ENCODE results near the gene AMIGO1. TPM values are rescaled to one million over a fixed set of nuclear protein-coding genes. Genes with fewer than 3 reads are reported as not detected.
"Not testable (repeated sequence)": the region's sequence is repeated elsewhere in the genome, so short reads cannot be mapped to it uniquely, and the experiment has no call there.

The AMIGO1 gene
- total RNA-seq, 1 donor from 2014 or later, result 1.7 TPM

- no peak for DNase-seq
Measured at GRCh38 chr1:109482791-109483671, 26.5 kb downstream of the AMIGO1 start.

- DNase-seq, result no peak
Measured at GRCh38 chr1:109482242-109482641, 27.3 kb downstream of the AMIGO1 start.

GRCh38 chr1:109481646-109482045, 27.9 kb downstream of the AMIGO1 start:
- no peak for DNase-seq

- DNase-seq, result no peak
Measured at GRCh38 chr1:109479901-109480300, 29.6 kb downstream of the AMIGO1 start.

GRCh38 chr1:109479311-109479710, 30.2 kb downstream of the AMIGO1 start:
- no peak for DNase-seq

GRCh38 chr1:109478806-109479205, 30.7 kb downstream of the AMIGO1 start:
- no peak for DNase-seq

- no peak for DNase-seq
Measured at GRCh38 chr1:109477821-109478220, 31.7 kb downstream of the AMIGO1 start.

- no peak for DNase-seq
Measured at GRCh38 chr1:109476825-109477224, 32.7 kb downstream of the AMIGO1 start.

GRCh38 chr1:109475261-109475660, 34.3 kb downstream of the AMIGO1 start:
- no peak for DNase-seq

- DNase-seq, result no peak
Measured at GRCh38 chr1:109474697-109475096, 34.8 kb downstream of the AMIGO1 start.

- DNase-seq, result not testable (repeated sequence)
Measured at GRCh38 chr1:109473284-109474057, 36.1 kb downstream of the AMIGO1 start.

- DNase-seq, result no peak
Measured at GRCh38 chr1:109472779-109473178, 36.7 kb downstream of the AMIGO1 start.

GRCh38 chr1:109470245-109470644, 39.3 kb downstream of the AMIGO1 start:
- DNase-seq, result no peak

GRCh38 chr1:109468903-109469302, 40.6 kb downstream of the AMIGO1 start:
- no peak for DNase-seq

- DNase-seq, result no peak
Measured at GRCh38 chr1:109468061-109468460, 41.5 kb downstream of the AMIGO1 start.

GRCh38 chr1:109467301-109467777, 42.2 kb downstream of the AMIGO1 start:
- no peak for DNase-seq

GRCh38 chr1:109466452-109467300, 42.9 kb downstream of the AMIGO1 start, which contains the start of gene SYPL2:
Gene SYPL2, plus strand, starts transcription at chr1:109466546. Its CDS starts 298 bp downstream, at chr1:109466844.
- peak; percentile 15 for DNase-seq

- no peak for DNase-seq
Measured at GRCh38 chr1:109466125-109466451, 43.4 kb downstream of the AMIGO1 start.

GRCh38 chr1:109457819-109458218, 51.7 kb downstream of the AMIGO1 start:
- DNase-seq, result no peak

GRCh38 chr1:109454497-109455133, 54.9 kb downstream of the AMIGO1 start:
- DNase-seq, result no peak
